HG03103 (cell line): Measurements from ENCODE around the gene CNTNAP1.
"Not testable (repeated sequence)": the region's sequence is repeated elsewhere in the genome, so short reads cannot be mapped to it uniquely, and the experiment has no call there.

ENCODE experiments used
- ATAC-seq: cut with Tn5 transposase; IDR thresholded peaks from one replicate; pipeline ENCODE4 v1.9.1; 2021; ENCODE audit warnings: low read depth; ENCODE audit not compliant: unreplicated experiment

CNTNAP1 gene

DNA sequence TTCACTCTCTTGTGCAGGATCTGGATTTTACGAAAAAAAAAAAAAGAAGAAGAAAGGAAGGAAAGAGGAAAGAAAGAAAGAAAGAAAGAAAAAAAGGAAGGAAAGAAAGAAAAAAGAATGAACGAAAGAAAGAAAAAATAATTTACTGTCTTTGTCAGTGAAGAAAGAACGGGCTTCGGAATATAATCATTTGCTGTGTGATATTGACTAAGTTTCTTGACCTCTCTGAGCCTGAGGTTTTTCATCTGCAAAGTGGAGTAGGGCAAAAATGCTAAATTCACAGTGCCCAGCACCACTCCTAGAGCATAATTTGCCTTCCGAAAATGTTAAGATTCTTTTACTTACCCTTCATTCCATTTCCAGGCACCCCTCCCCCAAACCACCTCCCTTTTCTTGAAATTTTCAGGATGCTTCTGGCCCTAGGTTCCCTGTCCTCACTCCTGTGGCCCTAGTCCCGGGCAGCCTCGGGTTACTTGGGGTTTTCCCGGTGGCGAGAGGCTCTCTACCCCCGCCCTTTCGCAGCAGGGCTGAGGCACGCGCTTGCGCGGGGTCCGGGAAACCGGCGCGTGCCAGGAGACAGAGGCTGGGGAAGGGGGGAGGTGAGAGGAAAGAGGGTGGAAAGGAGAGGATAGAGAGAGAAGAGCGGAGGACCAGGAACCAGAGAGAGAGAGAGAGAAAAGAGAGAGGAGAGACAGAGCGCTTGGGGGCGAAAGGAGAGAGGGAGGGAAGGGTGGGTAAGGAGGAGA lies at the start of gene CNTNAP1:
Gene CNTNAP1, plus strand, starts transcription at position 556 of the 746 bp plus-strand sequence. CDS start 299 bp downstream, outside the sequence.
- ATAC-seq: no peak

DNA sequence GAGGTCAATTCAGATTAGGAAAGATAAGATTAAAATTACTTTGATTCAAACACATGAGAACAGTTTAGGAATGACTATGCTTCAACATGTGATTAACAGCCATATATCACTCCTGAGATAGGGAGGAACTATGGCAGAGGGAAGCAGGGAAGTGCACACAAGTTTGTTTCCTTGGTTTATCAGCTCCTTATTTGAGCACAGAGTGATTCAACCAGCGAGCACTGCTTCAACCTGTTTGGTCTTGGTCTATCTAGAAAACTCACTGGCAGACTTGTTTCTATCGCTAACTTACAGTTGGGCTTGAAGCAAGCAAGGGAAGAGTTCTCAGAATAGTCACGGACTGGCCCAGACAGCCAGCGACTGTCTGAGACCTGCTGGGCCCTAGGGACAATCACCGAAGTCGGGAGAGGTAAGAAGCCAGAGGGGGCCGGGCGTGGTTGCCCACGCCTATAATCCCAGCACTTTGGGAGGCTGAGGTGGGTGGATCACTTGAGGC lies 49.3 kb upstream of the CNTNAP1 start:
- ATAC-seq: no peak

GRCh38 chr17:42639525-42640113 lies 42.7 kb upstream of the CNTNAP1 start:
- no peak for ATAC-seq

- ATAC-seq: no peak
Observed at GRCh38 chr17:42640121-42640520, 42.2 kb upstream of the CNTNAP1 start.

GRCh38 chr17:42642336-42642735 lies 40.0 kb upstream of the CNTNAP1 start:
- no peak for ATAC-seq

DNA sequence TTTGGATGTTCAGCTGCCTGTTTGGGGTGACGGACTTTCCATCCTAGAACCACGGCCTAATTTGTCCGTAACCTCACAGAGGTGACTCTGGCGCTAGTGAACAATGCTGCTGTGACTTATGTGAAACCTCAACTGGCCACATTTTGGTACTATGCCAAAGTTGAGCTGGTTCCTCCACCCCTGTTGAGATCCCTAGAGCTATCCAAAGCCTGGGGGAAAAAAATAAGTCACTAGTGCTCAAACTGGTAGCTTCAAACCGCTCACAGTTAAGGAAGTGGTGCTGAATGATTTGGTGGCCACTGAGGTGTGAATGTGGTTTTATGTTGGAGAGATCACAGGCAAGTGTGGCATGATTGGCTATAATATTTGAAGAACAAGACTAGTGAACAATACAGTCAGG lies 34.6 kb upstream of the CNTNAP1 start:
- no peak for ATAC-seq

DNA sequence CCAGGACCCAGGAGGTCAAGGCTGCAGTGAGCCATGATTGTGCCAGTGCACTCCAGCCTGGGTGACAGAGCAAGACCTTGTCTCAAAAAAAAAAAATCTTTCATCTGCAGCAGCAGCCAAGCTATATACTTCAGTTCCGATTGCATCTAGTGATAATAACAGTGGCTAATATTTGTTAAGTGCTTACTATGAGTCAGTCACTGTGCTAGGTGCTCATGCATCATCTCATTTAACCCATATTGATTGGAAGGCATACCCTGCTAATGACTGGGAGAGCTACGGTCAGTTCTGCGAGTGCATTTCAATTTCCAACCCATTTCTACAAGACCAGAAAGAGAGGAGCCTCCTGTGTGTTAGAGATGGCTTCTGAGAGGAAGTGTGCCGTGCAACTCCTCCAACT lies 30.9 kb upstream of the CNTNAP1 start:
- no peak for ATAC-seq

GRCh38 chr17:42653179-42654124 lies 28.9 kb upstream of the CNTNAP1 start:
- no peak for ATAC-seq

GRCh38 chr17:42655528-42655927 lies 26.8 kb upstream of the CNTNAP1 start:
- ATAC-seq: no peak

DNA sequence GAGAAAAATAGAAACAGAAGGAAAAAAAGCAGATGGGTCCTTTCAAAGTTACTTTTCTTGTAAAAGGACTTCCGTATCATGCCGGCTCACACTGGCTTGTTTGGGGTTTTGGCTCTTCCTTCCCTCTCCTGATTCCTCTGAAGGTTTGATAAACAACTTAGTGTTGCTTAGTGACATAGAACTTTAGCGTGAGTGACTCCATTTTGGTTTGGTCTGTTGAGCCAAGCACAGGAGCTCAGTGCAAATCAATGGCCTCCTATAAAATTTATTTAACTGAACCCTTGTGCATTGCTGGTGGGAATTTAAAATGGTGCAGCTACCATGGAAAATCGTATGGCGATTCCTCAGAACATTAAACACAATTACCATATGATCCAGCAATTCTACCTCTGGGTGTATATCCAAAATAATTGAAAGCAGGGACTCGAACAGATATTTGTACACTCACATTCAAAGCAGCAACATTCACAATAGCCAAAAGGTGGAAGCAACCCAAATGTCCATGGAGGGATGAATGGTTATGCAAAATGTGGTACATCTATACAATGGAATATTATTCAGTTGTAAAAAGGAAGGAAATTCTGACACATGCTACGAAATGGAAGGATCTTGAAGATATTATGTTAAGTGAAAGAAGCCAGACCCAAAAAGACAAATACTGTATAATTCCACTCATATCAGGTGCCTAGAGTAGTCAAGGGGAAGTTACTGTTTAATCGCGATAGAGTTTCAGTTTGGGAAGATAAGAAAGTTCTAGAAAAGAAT lies 24.3 kb upstream of the CNTNAP1 start:
- no peak for ATAC-seq

- ATAC-seq: no peak
Observed at GRCh38 chr17:42659079-42659931, 23.0 kb upstream of the CNTNAP1 start, which contains the start of gene TUBG2. Gene TUBG2 (plus strand): TSS chr17:42659284. CDS start chr17:42659504, 220 bp downstream.

DNA sequence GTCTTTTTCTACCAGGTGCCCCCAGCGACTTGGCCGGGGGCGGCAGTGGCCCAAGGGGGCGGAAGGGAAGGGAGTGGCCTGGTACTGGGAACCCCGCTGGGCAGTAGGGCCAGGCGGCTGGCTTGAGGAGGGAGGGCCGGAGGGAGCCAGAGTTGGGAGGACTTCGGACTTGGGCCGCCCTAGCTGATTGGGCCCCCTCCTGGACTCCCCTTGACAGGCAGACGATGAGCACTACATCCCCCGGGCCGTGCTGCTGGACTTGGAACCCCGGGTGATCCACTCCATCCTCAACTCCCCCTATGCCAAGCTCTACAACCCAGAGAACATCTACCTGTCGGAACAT lies 22.4 kb upstream of the CNTNAP1 start:
- ATAC-seq: not testable (repeated sequence)

GRCh38 chr17:42660692-42661345 lies 21.5 kb upstream of the CNTNAP1 start:
- no peak for ATAC-seq

- no peak for ATAC-seq
Observed at GRCh38 chr17:42665581-42666001, 16.7 kb upstream of the CNTNAP1 start.

DNA sequence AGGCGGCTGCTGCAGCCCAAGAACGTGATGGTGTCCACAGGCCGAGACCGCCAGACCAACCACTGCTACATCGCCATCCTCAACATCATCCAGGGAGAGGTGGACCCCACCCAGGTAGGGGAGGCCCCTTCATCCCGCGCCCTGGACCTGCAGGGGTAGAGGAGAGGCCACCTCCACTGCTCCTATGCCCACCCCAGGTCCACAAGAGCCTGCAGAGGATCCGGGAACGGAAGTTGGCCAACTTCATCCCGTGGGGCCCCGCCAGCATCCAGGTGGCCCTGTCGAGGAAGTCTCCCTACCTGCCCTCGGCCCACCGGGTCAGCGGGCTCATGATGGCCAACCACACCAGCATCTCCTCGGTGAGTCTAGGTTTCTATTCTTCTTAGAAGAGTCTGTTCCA lies 16.2 kb upstream of the CNTNAP1 start:
- not testable (repeated sequence) for ATAC-seq

- ATAC-seq: no peak
Observed at GRCh38 chr17:42667088-42667951, 15.0 kb upstream of the CNTNAP1 start.

GRCh38 chr17:42669705-42669976 lies 12.7 kb upstream of the CNTNAP1 start:
- no peak for ATAC-seq
